NCI-H524 treated with DMSO at 0.1 percent for 48 hours (cell line): ENCODE measurements around the gene CDK9.
A peak's percentile ranks its signal among the peaks of the same experiment; 100 is the strongest.

Source experiments
- DNase-seq: peaks from one replicate; lab custom pipeline; 2025; lab: John Stamatoyannopoulos, UW

CDK9 gene

DNA sequence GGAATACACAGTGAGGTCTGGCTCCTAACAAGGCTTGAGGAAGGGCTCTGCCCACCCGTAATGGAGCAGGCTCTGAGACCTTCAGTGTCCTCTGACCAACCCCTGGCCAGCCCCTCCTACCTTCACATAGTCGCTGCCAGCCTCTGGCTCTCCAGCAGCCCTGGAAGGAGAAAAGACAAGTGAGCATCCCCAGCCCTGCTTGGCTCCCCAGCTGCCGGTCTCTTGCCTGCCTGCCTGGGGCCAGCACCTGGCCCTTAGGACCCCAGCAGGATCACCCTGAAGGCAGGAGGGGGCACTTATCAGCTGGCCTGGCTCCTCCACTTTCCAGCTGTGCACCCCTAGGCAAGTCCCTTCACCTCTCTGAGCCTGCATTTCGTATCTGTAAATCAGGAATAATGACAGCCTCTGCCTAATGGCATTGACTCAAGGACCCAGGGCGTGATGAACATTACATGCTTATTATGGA, 24.3 kb upstream of the CDK9 start:
- no peak for DNase-seq

DNA sequence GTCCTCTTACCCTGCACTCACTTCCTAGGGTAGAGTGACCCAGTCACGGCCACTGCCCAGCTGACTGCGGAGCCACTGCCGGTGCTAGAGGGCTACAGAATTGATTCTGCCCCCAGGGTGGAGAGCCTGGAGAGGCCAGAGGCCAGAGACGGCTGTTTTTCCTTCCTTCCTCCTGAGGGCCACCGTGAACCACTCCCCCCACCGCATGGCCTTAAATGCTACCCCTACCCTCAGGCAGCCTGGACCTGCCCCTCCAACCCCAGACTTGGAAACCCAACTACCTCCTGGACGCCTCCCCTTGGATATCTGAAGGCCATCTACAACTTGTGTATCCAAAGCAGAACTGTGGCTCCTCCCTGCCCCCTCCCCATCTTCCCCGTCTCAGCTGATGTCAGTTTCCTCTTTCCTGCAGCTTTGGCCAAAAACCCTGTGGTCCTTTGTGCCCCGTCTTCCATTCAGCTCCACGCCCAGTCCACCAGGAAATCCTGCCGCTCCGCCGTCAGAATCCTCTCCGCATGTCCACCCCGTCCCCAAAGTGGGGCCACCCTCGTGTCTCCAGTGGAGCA, 23.6 kb upstream of the CDK9 start:
- no peak for DNase-seq

DNA sequence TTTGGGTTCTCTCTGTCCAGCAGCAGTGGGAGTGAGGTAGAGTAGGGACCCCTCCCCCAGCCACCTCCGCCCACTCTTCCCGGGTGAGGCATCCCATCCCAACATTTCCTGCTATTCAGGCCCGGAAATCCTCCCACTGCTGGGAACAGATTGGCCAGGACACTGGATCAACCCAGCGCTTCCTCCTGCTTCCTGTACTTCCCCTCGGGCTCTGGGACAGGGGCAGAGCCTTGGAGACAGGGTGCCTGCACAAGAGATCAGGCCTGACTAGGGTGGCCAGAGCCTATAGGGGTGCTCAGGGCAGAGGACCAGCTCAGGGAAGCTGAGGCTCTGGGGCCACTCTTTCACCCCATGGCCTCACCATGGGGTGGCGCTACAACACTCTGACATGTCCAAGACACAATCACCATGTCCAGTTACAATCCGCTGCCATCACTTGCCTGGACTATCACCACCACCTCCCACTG, 21.9 kb upstream of the CDK9 start:
- DNase-seq, result no peak

DNA sequence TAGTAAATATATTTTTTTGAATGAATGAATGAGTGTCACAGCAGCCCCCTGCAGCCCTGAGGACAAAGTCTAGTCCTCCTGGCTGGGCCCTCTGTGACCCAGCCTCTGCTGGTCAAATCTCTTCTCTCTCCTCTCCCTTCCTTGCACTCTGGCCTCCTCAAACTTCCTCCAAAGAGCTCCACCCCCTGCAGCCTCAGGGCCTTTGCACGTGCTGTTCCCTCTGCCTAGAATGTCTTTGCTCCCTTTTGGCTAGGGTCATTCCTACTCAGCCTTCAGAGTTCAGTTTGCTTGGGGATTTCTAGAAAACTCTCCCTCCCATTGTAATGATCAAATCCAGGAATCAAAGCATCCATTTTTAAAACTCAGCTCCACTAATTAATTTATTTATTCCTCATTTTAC, 20.4 kb upstream of the CDK9 start:
- no peak for DNase-seq

DNA sequence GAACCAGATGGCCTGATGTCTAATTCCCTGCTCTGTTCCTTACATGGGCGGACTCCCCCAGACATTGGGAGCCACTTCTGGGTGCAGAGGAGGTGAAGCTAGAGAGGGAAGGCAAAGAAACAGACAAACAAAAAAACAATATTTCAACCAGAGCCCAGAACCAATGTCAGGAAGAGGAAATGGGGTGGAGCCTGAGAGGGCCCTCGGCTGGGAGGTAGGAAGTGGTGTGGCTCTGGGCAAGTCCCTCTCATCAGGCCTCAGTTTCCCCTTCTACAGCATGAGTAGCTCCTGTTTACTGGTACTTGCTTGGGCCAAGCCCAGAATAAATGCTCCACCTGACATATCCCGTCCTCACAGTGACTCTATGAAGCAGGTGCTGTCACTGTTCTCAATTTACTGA, 18.4 kb upstream of the CDK9 start:
- no peak for DNase-seq

DNA sequence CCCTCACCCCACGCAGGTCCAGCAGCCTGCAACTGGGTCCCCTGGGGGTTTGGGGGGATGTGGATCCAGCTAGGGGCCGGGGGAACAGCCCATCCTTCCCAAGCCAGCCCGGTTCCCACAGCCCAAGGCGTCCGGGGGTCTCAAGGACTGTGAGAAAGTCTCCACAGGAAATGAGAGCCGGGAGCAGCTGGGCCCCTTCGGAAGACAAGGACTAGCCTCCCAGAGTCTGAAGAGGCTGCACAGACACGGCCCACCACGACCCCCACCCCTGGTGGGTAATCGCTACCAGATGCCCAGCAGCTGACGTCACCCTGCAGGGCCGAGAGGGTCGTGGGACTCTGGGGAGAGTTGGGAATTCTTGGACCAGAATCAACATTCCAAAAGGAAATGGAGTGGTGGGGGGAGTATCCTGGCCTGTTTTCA, 17.9 kb upstream of the CDK9 start:
- DNase-seq, result no peak

DNA sequence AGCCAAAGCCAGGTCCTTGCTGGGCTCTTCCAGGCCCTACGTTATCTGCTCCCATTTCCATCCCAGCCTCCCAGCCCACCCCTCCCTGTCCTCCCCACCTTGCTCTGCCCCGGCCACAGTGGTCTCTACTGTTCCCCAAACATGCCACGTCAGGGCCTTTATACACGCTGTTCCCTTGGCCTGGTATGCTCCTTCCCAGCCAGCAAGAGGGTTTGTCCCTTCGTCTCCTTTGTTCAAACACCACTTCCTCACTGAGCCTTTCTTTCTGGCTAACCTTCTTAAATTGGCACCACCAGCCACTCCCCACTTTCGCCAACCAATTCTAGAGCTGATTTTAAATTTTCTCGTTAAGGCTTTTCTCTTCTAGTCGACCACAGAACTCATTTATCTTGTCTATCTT, 17.1 kb upstream of the CDK9 start:
- DNase-seq, result no peak

DNA sequence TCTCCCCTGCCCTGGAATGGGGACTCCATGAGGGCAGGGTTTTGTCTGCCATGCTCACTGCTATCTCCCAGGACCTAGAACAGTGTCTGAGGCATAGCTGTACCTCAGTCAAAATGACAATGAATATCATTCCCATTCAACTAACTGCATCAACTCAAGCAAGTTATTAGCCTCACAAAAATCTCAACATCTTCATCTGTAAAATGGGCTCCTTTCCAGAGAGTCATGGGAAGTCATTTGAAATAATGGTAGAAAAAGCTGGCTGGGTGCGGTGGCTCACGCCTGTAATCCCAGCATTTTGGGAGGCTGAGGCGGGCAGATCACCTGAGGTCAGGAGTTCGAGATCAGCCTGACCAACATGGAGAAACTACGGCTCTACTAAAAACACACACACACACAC, 16.7 kb upstream of the CDK9 start:
- DNase-seq, result no peak

DNA sequence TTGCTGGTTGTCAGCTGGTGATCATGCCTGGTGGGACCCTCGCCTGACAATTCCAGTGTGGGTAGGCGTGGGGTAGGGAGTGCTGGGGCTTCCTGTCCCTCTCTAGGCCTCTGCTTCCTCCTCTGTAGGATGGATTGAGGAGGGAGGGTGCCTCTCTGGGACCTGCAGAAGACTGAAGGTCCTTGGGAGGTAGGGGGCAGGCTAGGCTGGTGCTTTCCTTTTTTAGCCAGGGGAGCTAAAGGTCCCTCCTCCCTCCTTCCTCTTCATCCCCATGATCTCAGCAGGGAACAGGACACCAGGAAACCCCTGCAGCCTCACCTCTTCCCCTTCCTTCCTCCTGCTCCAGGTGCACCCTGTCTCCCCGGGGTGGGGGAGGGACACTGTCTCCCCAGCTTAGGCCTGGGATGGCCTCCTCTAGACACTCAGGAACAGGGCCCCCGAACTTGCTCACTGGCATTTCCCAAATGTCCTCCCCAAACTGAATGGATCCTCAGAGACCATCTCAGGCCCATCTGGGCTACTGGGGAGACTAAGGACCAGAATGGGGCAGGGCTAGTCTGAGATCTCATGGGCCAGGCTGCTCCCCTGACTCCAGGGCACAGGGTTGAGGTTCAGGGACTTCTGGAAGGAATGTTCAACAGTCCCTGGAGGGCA, 15.8 kb upstream of the CDK9 start:
- no peak for DNase-seq

DNA sequence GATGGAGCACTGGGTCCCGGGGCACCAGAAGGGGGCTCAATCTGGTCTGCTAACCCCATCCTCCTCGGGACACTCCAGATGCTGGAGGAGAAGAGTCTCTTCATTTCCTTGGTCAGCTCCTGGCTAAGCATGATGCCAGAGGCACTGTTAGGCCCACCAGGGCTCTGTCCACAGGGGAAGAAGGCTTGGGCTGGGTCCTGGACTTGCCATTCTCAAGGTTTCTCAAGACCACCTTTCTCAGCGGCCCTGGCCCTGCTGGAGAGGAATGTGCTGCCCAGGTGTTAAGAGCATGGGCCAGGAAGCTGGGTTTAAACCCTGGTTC, 15.3 kb upstream of the CDK9 start:
- DNase-seq, result no peak

DNA sequence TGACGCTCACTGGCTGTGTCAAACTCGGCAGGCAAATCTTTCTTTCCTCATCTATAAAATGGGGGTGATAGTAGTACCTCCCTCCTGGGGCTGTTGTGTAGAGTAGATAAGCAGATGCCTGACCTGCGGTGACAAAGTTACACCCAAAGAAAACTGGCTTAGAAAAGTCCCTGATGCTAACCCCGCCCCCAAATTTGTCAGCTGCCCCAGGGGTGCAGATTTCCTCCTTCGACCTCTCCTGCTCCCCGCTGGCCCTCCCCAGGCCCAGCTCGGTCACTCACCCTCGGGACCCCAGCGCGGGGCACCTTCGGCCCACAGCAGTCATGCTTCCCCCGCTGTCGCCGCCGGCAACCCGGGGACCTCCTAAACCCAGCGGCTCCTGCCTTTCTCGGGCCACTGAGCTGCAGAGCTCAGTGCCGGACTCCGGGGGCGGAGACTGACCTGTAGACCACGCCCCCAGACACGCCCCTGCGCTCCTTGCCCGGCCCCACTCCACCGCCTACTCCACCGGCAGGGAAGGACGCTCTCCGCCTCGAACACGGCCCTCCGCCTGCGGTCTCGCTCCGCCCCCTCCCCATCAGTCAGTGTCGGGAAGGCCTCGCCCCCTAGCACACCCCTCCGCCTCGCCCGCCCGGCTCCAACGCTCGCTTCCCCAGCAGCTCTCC, 14.8 kb upstream of the CDK9 start:
- DNase-seq, result peak; percentile 86

DNA sequence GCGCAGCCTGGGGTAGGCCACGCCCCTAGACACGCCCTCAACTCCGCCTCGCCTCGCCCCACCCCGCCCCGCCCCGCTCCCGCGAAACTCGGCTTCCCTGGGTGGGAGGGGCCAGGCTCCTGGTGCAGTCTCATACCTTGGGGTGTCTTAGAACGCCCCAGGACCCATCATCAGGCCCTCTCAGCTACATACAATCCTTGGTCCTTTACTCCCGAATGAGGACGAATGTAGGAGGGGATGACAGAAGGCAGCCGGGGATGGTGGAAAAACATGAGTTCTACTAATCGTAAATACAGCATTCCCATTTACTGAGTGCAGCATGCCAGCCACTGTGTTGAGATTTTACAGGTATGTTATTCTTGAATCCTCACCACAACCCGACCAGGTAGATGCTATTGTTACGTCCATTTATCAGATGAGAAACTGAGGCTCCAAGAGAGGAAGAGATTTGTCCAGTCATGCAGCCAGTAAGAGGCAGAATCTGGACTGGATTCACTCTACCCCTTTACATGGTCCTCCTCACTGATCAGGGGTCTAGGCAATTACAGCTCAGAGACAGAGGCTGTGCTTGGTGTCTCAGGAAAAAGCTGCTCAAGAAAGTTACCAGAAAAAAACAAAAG, 14.2 kb upstream of the CDK9 start:
- no peak for DNase-seq

DNA sequence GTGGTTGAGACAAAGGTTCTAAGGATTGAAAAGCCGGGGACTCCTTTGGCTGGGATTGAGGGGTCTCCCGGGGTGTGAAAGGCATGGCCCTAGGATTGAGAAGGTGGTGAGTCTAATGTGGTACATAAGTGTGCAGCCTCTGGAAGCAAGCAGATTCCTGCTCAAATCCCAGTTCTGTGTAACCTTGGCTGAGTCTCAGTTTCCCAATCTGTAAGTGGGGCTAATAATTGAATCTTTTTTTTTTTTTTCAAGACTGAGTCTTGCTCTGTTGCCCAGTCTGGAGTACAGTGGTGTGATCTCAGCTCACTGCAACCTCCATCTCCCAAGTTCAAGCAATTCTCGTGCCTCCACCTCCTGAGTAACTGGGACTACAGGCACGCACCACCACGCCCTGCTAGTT, 13.2 kb upstream of the CDK9 start:
- DNase-seq, result no peak

DNA sequence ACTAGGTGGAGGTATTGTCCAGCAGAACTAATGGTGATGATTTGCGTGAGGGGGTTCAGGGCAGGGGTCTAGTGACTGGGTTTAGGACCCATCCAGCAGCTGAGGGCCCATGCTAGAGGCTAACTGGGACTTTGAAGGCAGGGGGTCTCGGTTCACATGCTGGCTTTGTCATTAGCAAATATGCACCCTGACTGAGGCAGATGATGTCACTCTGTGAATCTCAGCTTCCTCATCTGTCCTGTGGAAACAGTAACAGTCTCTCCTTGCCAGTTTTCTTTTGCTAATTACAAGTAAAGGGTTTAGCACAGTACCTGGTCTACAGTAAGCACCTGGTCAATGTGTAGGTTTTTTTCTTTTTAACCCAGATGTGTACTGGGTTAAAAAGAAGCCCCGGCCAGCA, 12.6 kb upstream of the CDK9 start:
- no peak for DNase-seq

DNA sequence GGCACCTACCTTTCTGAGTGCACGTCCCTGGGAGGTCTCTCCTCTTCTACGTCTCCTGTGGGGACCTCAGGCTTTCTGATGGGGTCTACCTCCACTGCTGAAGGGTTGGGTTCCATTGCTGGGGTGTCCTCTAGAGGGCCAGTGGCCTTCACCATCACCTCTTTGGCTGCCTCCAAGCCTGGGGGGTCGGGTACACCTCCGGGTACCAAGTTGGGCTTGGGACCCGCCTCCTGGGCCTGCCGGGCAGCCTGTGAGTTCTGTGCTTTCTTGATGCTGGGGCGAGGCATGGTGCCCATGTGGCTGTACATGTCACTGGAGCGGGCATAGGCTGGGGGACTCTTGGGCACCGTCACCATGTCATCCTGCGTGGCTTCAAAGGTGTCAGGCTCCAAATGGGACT, 11.9 kb upstream of the CDK9 start:
- no peak for DNase-seq

DNA sequence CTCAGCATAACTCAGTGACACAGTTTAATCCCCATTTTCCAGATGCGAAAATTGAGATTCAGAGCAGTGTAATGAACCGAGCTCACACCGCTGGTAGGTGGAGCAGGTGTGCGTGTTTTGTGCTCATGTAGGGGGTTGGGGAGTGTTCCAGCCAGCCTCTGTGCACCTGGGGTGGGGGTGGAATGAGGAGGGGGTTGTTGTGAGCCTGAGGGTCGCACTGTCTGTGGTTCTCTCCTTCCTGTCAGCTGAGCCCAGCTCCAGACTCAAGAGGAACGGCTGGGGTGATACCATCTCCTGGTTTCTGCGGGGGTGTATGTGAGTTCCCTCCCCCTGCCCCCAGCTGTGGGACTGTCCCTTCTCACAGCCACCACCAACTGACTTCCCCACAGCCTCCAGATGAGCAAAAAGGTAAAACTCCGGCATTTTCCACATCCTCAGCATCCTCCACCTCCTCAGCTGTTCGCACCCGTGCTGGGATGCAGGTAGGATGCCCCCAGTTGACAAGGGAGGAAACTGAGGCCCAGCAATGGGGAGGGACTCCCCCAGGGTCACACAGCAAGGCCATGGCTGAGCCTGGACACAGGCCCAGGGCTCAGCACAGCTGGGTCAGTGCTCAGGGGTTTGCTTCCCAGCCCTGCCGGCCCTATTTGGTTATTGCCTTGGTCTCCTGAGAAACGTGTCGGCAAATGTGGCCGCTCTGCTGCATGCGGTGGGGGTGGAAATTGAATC, 9.5 kb upstream of the CDK9 start:
- no peak for DNase-seq

DNA sequence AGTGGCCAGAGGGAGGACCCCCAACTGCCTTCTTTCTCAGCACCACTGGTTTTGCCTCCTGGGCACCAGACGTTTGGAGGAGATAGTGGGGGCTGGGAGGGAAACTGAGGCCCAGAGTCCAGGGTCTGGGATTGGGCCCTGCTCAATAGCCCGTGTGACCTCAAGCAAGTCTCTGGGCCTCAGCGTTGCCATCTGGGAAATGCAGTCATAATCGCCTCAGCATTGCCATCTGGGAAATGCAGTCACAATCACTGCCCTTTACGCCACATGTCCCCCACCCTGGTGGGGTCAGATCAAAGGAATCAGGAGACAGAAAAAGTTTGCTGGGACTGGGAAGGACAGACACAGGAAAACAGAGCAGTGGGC, 8.9 kb upstream of the CDK9 start:
- no peak for DNase-seq

DNA sequence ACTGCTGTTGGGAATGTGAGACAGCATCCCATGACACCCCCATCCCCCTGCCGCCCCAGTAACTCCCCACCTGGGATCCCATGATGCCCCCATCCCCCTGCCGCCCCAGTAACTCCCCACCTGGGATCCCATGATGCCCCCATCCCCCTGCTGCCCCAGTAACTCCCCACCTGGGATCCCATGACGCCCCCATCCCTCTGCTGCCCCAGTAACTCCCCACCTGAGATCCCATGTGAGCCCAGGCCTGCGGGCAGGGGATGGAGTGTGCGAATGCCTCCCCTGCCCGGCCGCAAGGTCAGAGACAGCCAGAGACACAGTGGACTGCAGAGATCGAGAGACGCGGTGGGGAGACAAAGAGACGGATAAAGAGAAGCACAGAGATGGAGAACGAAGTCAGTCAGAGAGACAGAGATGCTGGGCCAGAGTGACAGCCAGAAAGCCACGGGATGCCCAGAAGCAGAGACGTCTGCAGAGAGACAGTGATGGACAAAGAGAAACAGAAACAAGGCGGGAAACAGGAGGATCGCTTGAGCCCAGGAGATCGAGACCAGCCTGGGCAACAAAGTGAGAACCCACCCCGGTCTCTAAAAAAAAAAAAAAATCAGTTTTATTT, 8.4 kb upstream of the CDK9 start:
- DNase-seq, result no peak

DNA sequence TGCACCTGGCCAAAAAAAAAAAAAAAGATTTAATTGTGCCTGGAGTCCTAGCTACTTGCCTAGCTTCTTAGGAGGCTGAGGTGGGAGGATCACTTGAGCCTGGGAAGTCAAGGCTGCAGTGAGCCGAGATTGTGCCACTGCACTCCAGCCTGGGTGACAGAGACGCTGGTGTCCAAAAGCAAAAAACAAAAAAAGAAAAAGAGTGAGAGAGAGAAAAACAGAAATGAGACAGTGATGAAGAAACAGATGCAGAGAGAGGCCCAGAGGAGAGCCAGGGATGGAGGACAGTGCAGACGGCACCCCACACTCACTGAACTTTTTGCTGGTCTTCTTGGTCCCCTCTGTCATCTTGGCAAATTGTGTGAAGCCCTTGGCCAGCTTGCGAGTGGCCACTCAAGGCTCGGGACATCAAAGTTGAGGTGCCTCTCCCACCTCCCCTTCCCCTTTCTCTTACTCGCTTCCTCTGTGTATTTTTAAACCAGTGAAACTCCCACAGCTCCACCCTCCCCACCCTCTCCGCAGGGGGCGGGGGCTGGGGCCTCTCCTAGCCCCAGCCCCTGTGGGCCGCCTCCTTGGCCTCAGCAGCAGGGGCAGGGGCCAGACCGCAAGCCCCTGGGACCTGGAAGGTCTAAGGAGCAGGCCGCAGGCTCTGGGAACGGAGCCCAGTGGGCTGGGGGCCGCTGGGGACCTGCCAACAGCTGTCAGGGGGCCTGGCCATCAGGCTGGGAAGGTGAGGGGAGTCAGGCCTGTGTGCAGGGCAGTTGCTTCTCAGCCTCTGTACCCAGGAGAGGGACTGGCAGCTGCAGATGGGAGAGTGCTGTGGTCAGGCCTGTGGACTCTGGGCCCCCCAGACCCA, 7.3 kb upstream of the CDK9 start, which contains the start of gene SH2D3C:
SH2D3C (minus strand) TSS at position 387 of the 856 bp plus-strand sequence; CDS start at position 348, 39 bp downstream.
- no peak for DNase-seq

DNA sequence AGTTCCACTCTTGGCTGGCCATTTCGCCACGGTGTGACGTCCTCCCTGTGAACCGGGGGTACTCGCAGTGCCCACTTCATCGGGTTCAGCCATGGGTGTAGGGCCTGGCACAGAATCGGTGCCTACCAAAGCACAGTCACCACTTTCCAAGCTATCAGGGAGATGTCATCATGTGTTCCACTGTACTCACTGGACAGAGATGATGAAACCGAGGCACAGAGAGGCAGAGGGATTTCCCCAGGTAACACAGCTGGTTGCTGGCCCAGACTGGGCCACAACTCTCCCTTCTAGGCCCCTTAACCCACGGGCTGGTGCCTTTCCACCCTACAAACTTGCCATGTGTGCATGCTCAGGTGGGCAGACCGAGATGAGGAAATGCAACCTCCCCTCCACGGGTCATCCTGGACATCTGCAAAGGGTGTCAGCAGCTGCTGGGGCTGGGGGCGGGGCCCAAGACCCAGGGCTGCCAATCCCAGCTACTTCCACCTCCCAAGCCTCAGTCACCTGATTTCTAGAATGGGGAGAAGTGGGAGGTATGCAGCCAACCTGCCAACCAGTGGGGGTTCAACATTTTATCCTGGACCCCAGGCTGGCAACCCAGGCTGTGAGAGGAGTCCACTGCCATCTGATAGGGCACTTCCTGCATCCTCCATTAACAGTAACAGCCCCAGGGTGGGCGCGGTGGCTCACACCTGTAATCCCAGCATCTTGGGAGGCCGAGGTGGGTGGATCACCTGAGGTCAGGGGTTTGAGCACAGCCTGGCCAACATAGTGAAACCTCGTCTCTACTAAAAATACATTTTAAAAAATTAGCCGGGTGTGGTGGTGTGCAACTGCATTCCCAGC, 6.5 kb upstream of the CDK9 start:
- DNase-seq, result no peak
